GM20431 (cell line): ENCODE data around the gene C3orf52.

Source experiments
- in situ Hi-C: fragments of 300-500 bp; cut with MseI, MboI; formaldehyde crosslinking; loops from one replicate; pipeline ENCODE4 v1.15.0; 2020; ENCODE audit warnings: low sequenced_read_pairs; ENCODE audit not compliant: unreplicated experiment

C3orf52 gene

DNA sequence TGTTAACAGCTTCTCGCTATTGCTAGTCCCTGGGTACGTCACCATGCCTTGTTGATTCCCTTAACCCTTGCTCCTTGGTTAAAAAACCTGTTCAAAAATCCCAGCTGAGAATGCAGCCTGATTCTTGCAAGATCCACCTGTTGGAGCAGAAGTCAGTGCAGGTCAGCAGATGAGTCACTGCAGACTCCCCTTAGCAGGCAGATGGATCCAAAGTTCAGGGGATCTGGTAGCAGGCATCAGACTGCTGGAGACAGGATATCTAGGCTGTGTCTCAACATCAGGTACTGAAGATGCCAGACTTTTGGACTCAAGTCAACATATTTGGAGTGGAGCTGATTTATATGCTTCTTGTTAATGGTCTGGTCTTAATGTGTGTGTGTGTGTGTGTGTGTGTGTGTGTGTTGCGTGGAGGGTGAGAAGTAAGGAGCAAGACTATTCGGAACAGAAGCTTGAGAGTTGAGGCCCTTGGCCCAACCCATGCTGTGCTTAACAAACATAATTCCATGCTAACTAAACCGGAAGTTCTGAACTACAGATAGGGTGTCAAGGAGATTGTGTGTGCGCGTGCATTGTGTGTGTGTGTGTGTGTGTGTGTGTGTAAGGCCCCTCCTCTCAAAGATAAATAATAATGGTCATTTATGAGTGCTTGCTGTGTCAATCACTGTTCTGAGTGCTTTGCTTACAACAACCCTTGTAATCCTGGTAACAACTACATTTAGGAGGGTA lies 1.0 kb upstream of the C3orf52 start:
- in situ Hi-C loops, result no loop called here

DNA sequence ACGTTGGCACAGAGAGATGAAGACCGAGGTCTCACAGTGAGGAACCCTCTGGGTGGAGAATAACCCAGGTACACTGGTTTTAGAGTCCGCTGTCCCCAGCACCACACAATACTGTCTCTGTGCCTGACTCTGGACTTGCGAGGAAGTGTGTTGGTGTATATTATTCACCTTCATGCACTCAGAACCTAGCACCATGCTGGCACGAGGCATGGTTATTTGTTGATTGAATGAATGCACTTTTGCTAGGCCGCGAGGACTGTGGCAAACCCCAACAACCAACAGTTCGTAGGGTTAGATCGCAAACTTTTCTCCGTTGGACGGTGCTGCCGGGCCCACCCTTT lies 484 bp upstream of the C3orf52 start:
- in situ Hi-C loops, result no loop called here

DNA sequence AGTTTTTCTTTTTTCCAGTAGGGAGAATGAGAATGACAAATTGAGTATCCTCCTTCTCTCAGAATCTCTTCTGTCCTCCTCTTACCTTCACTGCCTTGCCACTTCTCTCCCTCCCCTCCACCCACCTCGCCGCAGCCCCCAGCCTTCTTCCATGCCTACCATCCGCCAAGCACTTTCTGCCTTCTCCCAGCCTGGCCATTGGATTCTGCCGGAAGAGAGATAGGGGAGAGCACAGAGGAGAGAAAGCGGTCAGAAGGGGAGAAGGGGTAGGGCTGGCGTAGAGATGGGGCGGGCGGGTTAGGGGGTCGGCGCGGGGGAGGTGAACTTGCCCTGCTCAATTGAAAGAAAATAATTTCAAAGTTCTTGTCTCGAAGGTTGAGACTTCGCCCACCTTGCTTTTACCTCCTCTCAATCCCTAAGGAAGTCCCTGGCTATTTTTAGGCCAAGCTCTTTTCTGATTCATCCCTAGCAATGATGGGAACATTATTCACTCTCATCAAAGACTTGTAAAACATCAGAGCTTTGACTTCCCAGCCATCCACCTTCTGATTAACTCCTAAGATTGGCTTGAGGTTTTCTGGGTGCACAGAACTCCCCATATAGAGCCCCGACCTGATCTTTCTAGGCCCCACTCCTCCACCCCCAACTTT lies 811 bp downstream of the C3orf52 start:
- in situ Hi-C loops, result no loop called here

DNA sequence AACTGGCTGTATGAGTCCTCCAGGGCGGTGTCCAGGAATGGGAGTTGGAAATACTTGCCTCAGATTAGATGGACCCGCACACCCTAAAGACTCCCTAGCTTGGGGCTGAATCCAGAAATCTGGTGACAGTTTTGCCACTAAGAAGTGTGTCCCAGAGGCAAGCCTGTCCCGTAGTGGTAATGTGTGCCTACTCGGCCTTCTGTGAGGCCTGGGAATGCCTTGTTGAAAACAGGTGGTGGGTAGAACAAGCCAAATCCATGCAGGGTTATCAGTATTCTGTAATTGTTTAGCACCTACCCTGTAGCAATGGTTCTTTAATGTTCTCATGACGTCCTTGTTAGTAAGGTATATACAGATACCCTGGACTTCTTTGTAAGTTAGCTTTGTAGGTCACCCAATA lies 1.6 kb downstream of the C3orf52 start:
- in situ Hi-C loops, result no loop called here

DNA sequence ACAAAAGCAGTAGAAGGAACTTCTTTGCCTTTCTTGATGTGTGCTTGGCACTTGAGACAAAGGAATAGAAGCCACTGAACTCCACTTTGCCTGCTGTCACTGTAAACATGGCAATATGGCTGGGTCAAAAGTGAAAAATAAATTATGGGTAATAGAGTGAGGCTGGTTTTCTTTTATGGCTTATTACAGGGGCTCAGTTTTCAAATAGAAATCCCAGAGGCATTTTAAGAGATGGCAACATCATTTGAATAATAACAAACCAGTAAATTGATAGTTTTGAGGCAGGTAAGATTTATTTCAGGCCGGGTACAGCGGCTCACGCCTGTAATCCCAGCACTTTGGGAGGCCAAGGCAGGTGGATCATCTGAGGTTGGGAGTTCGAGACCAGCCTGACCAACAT lies 2.8 kb downstream of the C3orf52 start:
- in situ Hi-C loops, result no loop called here

DNA sequence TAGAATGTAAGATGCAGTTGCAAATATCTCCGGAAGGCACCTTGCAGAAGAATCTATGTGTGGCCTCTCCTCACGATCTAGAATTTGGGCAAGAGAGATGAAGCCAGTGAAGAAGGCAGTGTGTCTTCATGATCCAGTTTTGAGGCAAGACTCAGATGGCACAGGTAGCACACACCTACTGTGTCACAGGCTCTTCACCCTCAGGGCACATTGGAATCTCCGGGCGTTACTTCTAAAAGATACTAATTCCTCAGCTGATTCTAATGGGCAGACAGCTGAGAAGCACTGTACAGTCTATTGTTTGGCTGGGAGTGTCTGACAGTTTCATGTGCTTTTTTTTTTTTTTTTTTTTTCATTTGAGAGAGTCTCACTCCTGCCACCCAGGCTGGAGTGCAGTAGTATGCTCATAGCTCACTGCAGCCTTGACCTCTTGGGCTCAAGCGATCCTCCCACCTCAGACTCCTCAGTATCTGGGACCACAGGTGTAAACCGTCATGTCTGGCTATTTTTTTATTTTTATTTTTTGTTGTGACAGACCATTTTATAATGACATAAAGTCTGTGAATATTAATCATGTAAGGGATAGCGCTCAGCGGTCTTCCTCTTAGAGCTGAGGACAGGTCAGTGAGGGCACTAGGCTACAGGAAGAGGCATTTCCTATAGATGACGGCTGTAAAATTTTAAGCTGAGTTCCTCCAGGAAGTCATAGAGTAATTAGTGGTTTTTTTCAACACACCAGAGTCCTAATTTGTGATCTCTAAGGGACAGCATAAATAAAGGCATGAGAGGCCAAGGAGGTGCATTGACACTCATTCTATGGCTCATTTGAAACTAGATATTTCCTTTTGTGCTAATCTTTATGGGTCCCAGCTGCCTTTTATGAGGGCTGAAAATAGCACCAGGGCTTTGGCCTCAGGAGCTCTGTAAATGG lies 4.0 kb downstream of the C3orf52 start:
- in situ Hi-C loops, result no loop called here

DNA sequence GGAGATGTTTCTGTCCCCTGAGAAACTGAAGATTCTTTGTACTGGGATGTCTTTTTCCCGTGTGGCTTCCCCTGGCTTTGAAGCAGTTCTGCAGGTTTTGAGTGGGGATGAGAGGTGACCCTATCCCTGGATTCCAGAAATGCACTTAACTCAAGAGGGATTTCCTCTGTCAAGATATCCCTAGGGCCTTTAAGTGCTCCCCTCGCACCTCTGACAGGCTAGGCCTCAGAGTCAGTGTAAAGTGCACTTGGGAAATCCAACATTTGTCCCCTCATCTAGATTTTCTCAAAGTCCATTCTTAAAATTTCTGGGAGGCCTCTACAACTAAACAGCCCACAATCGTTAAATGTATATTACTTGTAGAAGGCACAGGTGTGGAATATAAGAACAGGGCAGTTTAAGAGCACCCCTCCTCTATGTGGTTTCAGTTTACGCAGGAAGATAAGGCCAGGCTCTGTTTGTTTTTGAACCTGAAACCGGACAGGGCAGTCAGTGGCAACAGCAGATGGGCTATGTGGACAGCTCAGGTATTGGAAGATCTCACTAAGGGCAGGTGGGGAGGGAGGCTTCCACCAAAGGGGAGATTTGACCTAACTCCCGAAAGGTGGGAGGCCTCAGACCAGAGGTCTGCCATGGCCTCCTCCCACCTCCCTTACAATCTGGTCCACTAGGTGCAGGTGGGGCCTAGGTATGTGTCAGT lies 4.8 kb downstream of the C3orf52 start:
- in situ Hi-C loops, result no loop called here

DNA sequence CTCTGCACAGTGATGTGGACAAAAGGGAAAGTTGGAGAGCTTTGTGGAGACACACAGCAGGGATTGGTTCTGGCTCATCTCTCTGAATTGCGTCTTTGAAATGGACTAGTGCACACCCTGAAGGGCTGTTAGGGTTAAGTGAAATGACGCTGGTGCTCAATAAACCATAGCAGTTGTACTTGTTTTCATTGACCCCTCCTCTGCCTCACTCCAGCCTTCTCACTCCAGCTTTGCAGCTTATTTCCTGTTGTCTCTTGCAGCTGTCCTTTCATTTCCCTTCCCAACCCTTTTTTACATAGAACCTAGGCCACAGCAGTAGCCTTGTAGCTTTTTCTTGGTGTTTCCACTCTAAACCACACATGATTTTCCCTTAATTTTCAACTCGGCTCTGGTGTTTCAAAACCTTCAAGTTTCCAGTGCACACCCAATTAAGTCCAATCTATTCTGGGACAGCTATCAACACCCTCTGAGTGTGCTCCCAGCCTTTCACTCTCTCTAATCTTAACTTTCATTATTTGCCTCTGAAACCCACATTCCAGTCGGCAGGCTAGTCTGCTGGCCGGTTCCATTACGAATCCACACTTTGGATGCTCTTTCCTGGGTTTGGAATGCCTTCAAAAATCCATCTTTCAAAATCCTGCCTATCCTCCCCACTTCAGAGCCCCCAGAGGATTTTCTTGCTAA lies 6.4 kb downstream of the C3orf52 start:
- in situ Hi-C loops, result no loop called here

DNA sequence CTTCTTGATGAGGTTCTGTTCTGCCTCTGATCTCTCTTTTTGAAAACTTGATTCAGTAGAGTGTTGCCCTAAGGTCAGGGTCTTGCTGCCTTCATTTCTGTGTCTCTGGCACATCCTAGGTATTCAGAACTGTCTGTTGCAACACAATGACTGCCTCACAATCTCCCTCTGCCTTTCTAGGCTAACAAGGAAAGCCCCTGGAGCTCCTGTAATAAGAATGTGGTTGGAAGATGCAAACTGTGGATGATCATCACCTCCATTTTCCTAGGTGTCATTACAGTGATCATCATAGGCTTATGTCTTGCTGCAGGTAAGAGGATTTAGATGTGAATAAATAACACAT lies 7.0 kb downstream of the C3orf52 start:
- in situ Hi-C loops, result no loop called here

DNA sequence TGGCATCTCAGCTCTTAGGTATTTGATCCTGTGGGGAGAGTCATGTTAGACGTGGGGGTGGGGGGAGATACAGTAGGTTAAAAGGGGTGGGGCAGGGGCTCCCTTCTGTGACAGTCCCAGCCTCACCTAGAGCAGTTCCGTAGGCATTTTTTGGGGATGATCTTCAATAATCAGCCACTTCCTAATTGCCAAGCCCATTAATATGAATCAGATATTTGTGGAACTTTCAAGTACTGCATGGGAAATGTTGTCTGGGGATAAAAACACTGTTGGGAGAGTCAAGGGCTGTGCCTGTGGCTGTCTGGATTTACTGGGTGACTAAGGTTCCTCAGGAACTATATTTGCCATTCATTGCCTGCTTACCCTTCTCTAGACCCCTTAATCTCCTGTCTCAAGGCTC lies 9.5 kb downstream of the C3orf52 start:
- in situ Hi-C loops, result no loop called here

DNA sequence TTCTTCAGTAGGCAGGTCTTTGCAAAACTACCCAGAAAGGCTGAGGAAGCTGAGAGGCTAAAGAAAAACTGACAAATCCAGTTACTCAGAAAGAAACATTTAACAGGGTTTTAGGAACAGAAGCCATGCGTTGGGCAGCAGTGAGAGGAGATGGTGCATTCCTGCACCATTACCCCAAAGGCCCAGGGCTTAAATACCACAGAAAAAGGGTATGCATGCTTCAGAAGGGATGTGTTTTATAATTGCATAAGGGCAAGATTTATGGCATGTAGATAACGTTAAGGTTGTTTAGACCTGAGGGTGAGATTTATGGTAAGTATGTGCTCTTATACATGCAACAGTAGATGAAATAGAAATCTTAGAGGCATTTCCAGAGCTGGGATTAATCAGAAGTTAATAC lies 10.0 kb downstream of the C3orf52 start:
- in situ Hi-C loops, result no loop called here

DNA sequence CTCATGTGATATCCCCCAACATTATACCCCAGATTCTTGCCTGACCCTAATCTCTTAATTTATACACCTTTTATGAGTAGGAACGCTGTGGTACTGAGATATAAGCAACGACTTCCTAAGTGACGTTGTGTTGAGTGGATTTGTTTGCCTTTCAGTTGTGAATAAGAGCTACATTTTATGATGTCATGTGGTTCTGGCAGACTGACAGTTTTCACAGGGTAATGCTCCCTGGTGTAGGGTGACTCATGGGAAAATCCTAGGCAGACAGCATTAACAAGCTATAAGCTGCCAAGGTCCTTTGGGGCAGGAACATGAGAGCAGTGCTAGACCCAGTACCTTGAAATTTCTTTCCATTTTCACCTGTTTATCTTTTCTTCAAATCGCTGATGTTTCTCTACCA lies 11.2 kb downstream of the C3orf52 start:
- in situ Hi-C loops, result no loop called here

DNA sequence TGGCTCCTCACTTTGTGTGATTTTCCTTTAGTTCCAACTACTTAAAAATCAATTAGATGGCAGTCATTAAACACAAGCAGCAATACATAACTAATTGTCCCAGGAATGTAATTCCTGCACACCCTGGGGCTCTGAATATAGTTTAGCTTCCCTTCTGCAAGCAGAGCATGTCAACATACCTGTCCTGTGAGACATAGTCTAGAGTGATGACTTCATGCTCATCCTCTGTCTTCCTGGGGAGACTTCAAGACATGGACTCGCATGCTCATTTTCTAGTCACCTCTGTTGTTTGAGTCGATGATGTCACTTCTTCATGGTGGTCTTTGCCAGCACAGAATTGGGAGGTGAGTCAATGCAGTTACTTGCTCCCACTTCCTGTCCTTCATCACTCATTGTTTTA lies 15.7 kb downstream of the C3orf52 start:
- in situ Hi-C loops, result loop anchor here (25.0 kb wide), 1 partner anchor 210 kb away; no protein-coding TSS in a partner anchor

DNA sequence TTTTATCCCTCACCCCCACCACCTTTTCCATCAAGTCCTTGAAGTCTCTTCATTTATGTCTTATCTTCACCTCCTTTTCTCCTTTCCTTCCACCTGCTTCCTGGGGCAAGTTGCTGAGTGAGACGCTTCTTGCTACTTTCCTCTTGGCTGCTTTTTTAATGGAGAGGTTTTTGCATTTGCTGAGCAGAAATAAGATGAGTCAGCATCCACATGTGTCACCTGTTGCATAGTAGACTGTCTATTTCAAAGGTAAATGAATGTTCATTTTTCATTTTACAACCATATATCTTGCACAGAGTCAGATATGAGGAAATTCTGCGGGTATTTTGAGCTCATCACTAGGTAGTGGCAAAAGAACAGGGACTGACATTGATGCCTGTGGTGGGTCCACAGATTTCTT lies 18.6 kb downstream of the C3orf52 start:
- in situ Hi-C loops, result loop anchor here (25.0 kb wide), 1 partner anchor 208 kb away; no protein-coding TSS in a partner anchor

DNA sequence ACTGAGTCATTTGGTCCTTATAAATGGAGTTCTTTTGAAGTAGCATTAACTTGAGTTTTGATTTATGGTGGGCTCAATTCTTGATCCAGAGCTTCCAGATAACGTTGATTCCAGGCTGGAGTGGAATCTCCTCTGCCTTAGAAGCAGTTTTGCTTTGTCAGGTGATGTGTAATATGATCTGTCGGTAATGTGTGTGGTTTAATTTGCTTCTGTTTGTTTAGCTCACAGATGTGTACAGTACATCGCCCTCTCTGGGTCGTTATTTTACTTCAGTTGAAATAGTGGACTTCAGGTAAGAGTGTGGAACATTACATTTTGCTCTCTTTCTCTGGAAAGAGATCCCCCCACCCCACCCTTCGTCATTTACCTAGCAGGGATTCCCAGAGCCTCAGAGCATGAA lies 23.1 kb downstream of the C3orf52 start:
- in situ Hi-C loops, result loop anchor here (25.0 kb wide), 1 partner anchor 203 kb away; no protein-coding TSS in a partner anchor

DNA sequence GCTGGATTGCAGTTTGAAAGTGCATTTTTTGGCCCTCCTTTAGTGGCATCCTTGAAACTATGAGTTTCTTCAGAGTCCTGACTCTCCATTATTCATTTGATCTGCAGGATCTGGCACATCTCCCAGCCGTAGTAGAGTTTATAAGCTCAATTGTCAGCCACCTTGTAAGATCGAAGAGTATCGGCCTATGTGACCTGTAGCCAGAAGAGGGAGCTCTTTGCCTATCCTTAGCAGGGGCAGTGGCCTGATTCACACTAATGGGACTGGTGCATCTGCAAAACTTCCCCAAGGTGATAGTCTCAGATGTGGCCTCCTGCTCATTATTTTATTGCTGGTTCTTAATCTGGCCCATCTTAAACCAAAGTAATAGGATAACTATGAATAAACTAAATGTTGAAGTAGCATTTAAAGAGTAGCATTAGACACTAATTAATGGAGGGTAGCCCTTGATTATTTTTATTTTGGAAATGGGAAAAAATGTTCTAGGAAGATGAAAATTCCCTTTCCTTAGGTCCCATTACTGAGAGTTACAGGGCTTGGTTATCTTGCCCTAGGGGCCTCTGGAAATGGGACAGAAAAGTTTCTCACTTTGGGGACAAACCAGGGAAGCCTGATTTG lies 25.7 kb downstream of the C3orf52 start:
- in situ Hi-C loops, result loop anchor here (25.0 kb wide), 1 partner anchor 200 kb away; no protein-coding TSS in a partner anchor

DNA sequence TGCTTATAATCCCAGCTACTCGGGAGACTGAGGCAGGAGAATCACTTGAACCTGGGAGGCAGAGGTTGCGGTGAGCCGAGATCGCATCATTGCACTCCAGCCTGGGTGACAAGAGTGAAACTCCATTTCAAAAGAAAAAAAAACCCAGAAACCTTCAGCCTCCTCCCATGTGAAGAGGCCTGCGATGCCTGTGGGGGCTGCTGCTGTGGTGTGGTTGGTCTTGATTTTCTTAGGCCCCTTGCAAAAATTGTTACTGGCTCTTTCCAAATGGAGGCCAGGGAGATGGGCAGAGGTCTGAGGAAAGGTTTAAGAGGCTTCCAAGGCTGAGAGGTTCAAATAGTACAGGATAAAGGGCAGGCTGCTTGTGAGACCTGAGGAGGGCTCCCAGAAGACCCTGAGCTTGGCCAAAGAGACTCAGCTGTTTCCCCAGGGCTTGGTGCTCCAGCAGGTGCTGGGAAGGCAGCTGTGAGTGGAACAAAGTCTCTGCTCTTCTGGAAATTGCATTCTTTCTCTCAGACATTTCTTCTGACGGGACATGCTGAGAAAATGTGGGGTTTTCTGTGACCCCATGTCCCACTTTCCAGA lies 28.5 kb downstream of the C3orf52 start:
- in situ Hi-C loops, result loop anchor here (25.0 kb wide), 1 partner anchor 198 kb away; no protein-coding TSS in a partner anchor

DNA sequence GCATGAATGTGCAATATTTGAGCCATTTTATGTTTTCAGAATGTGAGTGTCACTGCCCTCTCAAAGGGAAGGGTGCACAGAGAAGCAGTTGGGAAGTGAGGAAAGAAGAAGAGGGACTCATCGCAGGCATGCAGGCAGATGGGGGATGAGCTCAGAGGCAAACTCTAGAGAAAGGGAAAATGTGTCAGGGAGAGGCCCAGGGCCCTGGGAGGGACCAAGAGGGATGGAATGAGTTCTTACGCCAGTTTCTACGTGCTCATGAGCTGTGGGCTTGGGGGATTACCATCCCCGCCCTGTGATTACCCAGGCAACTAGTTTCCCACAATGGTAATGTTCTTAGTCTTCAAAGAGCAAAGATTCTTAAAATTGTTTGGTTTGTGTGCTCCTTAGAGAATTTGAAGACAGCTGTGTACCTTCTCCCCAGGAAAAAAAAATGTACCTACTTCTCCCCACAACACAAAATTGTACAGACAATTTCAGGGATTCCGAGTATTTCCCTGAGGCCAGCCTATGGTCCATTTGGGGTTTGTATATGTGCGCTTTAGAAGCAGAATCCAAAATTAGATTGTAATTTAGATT lies 29.1 kb downstream of the C3orf52 start:
- in situ Hi-C loops, result loop anchor here (25.0 kb wide), 1 partner anchor 197 kb away; no protein-coding TSS in a partner anchor
